Measurements from ENCODE around the gene TULP3. TPM values are rescaled to one million over a fixed set of nuclear protein-coding genes. Genes with fewer than 3 reads are reported as not detected.

Gene TULP3
- total RNA-seq, 1 donor from 2014 or later, result 49.4 TPM

DNA sequence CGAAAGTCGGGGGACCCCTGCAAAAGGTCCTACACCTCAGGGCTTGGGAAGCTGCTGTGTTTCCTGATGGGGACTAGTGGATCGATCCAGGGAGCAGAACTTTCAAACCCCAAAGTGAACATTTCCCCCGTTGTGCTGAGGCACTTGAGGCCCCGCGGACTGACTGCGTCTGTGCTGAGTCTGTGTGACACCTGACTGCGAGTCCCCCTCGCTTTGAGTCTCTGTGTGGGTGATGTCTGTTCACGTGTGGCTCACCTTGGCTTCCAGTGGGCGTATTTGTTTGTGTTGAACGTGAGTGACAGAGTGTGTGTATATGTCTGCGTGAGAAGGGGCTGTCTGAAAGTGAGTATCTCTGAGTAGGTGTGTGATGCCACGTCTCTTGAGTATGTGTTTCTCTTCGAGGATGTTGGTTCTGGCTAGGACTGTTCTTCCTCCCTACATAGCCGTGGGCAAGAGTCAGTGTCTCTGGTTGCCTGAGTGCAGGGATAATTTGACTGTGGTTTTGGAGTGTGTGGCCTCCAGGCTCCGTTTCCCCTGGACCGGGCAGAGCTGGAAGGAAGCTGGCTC is 69.8 kb downstream of the TULP3 start:
- H3K9me3 Mint-ChIP-seq (ENCODE audit: unreplicated experiment), result no peaks in the 10 kb centered on the region
- peaks cover 15% of the 10 kb centered on the region for H3K27me3 Mint-ChIP-seq (ENCODE audit: unreplicated experiment)
- H3K4me3 Mint-ChIP-seq (ENCODE audit: unreplicated experiment), result peak overlapping the region; percentile 97
- peak overlapping the region; percentile 75 for H3K27ac Mint-ChIP-seq (ENCODE audit: unreplicated experiment)
- peak; percentile 22 for DNase-seq (ENCODE audit: low spot score)
- TF ChIP-seq CTCF (IDR thresholded peaks at IDR 0.05; ENCODE audit: unreplicated experiment), result no peak
- H3K4me1 Mint-ChIP-seq (ENCODE audit: unreplicated experiment), result peaks cover 62% of the 10 kb centered on the region
- peaks cover 10% of the 10 kb centered on the region for H3K36me3 Mint-ChIP-seq (ENCODE audit: low read depth, unreplicated experiment)

- Mint-ChIP-seq H3K27ac (ENCODE audit: unreplicated experiment) (peak overlapping the region; percentile 75), H3K27me3 (ENCODE audit: unreplicated experiment) (peaks cover 16% of the 10 kb centered on the region), H3K36me3 (ENCODE audit: low read depth, unreplicated experiment) (peaks cover 14% of the 10 kb centered on the region), H3K4me3 (ENCODE audit: unreplicated experiment) (peak overlapping the region; percentile 97), H3K9me3 (ENCODE audit: unreplicated experiment) (no peaks in the 10 kb centered on the region), H3K4me1 (ENCODE audit: unreplicated experiment) (peaks cover 64% of the 10 kb centered on the region)
- DNase-seq (ENCODE audit: low spot score), result peak; percentile 14
- no peak for TF ChIP-seq CTCF (IDR thresholded peaks at IDR 0.05; ENCODE audit: unreplicated experiment)
These were observed 70.4 kb downstream of the TULP3 start for GRCh38 chr12:2960996-2961616.

- no peak for DNase-seq (ENCODE audit: low spot score)
- H3K27me3 Mint-ChIP-seq (ENCODE audit: unreplicated experiment), result peaks cover 16% of the 10 kb centered on the region
- H3K4me1 Mint-ChIP-seq (ENCODE audit: unreplicated experiment), result peaks cover 62% of the 10 kb centered on the region
- peak overlapping the region; percentile 97 for H3K4me3 Mint-ChIP-seq (ENCODE audit: unreplicated experiment)
- peak overlapping the region; percentile 18 for H3K27ac Mint-ChIP-seq (ENCODE audit: unreplicated experiment)
- peaks cover 15% of the 10 kb centered on the region for H3K36me3 Mint-ChIP-seq (ENCODE audit: low read depth, unreplicated experiment)
- no peaks in the 10 kb centered on the region for H3K9me3 Mint-ChIP-seq (ENCODE audit: unreplicated experiment)
- TF ChIP-seq CTCF (IDR thresholded peaks at IDR 0.05; ENCODE audit: unreplicated experiment), result no peak
These were observed 71.0 kb downstream of the TULP3 start for GRCh38 chr12:2961705-2962104.

DNA sequence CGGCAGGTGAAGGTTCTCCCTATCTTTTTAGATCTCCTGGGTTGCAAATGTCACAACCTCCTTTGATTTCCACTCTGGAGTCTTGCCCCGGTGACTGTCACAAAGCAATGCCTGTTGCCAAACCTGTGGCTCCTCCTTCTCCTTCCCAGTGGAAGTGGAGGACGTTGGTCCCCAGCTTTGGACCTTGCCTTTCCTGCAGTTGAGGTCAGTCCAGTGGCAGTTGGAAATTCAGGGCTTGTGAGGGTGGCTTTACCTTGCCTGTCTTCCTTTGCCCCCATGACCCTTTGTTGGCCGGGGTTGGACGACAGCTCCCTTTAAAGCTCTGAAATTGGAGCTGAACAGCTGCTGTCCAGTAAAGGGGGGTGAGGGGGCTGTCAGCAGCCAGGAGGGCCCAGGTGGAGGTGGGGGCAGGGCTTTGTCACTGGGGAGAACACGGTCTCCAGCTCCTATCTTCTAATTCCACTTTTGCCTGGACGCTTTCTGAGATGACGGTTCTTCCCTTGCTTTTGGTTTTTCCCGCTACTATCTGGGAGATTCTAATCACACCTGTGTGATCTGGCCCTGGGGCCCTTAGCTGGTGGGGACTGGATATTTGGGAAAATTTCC is 72.6 kb downstream of the TULP3 start:
- H3K36me3 Mint-ChIP-seq (ENCODE audit: low read depth, unreplicated experiment), result peaks cover 15% of the 10 kb centered on the region
- peaks cover 48% of the 10 kb centered on the region for H3K4me1 Mint-ChIP-seq (ENCODE audit: unreplicated experiment)
- peak overlapping the region; percentile 99 for H3K27ac Mint-ChIP-seq (ENCODE audit: unreplicated experiment)
- DNase-seq (ENCODE audit: low spot score), result peak; percentile 15
- peak overlapping the region; percentile 83 for H3K4me3 Mint-ChIP-seq (ENCODE audit: unreplicated experiment)
- H3K9me3 Mint-ChIP-seq (ENCODE audit: unreplicated experiment), result no peaks in the 10 kb centered on the region
- no peak for TF ChIP-seq CTCF (IDR thresholded peaks at IDR 0.05; ENCODE audit: unreplicated experiment)
- H3K27me3 Mint-ChIP-seq (ENCODE audit: unreplicated experiment), result peaks cover 12% of the 10 kb centered on the region

DNA sequence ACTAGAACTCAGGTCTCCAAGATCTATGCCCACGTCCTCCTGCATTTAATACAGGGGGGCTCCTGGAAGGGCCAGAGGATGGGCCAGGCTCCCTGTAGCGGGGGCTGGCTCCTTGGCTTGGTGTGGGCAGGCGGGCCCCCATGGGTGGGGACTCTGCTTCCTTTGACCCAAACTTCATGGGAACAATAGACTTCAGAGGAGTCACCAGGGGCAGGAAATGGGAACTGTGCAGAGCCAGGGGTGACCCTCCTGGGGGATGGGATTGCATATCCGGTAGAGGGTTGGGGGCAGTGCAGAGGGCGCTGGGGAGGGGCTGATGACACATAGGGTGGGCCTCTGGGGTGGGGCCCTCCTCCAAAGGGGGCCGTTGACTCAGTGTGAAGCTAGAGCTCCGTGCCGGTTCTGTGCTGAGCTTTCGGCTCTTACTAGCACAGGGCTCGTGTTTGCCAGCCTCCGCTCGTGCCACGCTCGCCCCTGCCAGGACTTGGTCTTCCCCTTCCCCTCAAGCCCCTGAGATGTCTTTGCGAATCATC is 73.1 kb downstream of the TULP3 start:
- peaks cover 45% of the 10 kb centered on the region for H3K4me1 Mint-ChIP-seq (ENCODE audit: unreplicated experiment)
- H3K9me3 Mint-ChIP-seq (ENCODE audit: unreplicated experiment), result no peaks in the 10 kb centered on the region
- peak; percentile 42 for DNase-seq (ENCODE audit: low spot score)
- H3K27me3 Mint-ChIP-seq (ENCODE audit: unreplicated experiment), result peaks cover 12% of the 10 kb centered on the region
- peak overlapping the region; percentile 99 for H3K27ac Mint-ChIP-seq (ENCODE audit: unreplicated experiment)
- H3K4me3 Mint-ChIP-seq (ENCODE audit: unreplicated experiment), result peak overlapping the region; percentile 83
- no peak for TF ChIP-seq CTCF (IDR thresholded peaks at IDR 0.05; ENCODE audit: unreplicated experiment)
- H3K36me3 Mint-ChIP-seq (ENCODE audit: low read depth, unreplicated experiment), result peaks cover 15% of the 10 kb centered on the region
